HG02763 (cell line): ENCODE measurements around the gene NCAN.
A peak's percentile ranks its signal among the peaks of the same experiment; 100 is the strongest.
"Not testable (repeated sequence)": the region's sequence is repeated elsewhere in the genome, so short reads cannot be mapped to it uniquely, and the experiment has no call there.

ENCODE experiments used
- ATAC-seq: cut with Tn5 transposase; IDR thresholded peaks from one replicate; pipeline ENCODE4 v1.9.1; 2021; ENCODE audit warnings: mild to moderate bottlenecking, moderate library complexity; ENCODE audit not compliant: unreplicated experiment

Gene NCAN

GRCh38 chr19:19211499-19212420 lies at the start of gene NCAN:
TSS of gene NCAN (plus strand) at chr19:19211958. CDS start at chr19:19216954, 4,996 bp downstream.
- no peak for ATAC-seq

- ATAC-seq, result no peak
Measured at GRCh38 chr19:19162495-19162894, 49.3 kb upstream of the NCAN start.

GRCh38 chr19:19165396-19165795 lies 46.4 kb upstream of the NCAN start:
- ATAC-seq, result no peak

GRCh38 chr19:19167612-19168011 lies 44.1 kb upstream of the NCAN start:
- ATAC-seq, result no peak

- ATAC-seq, result no peak
Measured at GRCh38 chr19:19169236-19170052, 42.3 kb upstream of the NCAN start.

GRCh38 chr19:19170053-19170872 lies 41.5 kb upstream of the NCAN start, which contains the start of gene MEF2B:
TSS of gene MEF2B (minus strand) at chr19:19170263. CDS start at chr19:19150735, 19,528 bp downstream.
- ATAC-seq, result peak; percentile 85

GRCh38 chr19:19170873-19171672 lies 40.7 kb upstream of the NCAN start:
- ATAC-seq, result no peak

GRCh38 chr19:19171821-19172532 lies 39.8 kb upstream of the NCAN start:
- no peak for ATAC-seq

- ATAC-seq, result not testable (repeated sequence)
Measured at GRCh38 chr19:19173243-19173642, 38.5 kb upstream of the NCAN start.

- ATAC-seq, result no peak
Measured at GRCh38 chr19:19176950-19177349, 34.8 kb upstream of the NCAN start.

- ATAC-seq, result no peak
Measured at GRCh38 chr19:19179548-19180441, 32.0 kb upstream of the NCAN start.

- no peak for ATAC-seq
Measured at GRCh38 chr19:19181488-19181998, 30.2 kb upstream of the NCAN start.

GRCh38 chr19:19185853-19186740 lies 25.7 kb upstream of the NCAN start:
- ATAC-seq, result no peak

- no peak for ATAC-seq
Measured at GRCh38 chr19:19186742-19187141, 25.0 kb upstream of the NCAN start.

- ATAC-seq, result no peak
Measured at GRCh38 chr19:19191768-19192077, 20.0 kb upstream of the NCAN start.

GRCh38 chr19:19192078-19192882 lies 19.5 kb upstream of the NCAN start, which contains the start of the genes BORCS8 and RFXANK:
TSS of gene BORCS8 (minus strand) at chr19:19192152. CDS start at chr19:19192117, 35 bp downstream.
TSS of gene RFXANK (plus strand) at chr19:19192258. CDS start at chr19:19193947, 1,689 bp downstream.
- peak; percentile 84 for ATAC-seq
